HL-60 (cell line): ENCODE measurements around the gene LUZP1.

Experiments used
- CTCF ChIP-seq: IDR thresholded peaks from one replicate; pipeline ENCODE4 v1.5.1; 2011; ENCODE audit warnings: low read length, control low read depth, inconsistent platforms; ENCODE audit not compliant: insufficient read depth
- REST ChIP-seq: IDR thresholded peaks from 2 replicates; pipeline ENCODE4 v1.6.1; 2012; ENCODE audit warnings: low read depth; ENCODE audit not compliant: insufficient replicate concordance

GRCh38 chr1:23097316-23097715 is 71.3 kb downstream of the LUZP1 start:
- TF ChIP-seq CTCF (no peak), REST (no peak)
